H9 (cell line): Measurements from ENCODE around the gene SMIM36. TPM values are rescaled to one million over a fixed set of nuclear protein-coding genes. Genes with fewer than 3 reads are reported as not detected.

Experiments used
- DNase-seq: peaks from one replicate; pipeline ENCODE4 v3.0.0-alpha.2; 2017
- H2AFZ ChIP-seq: one replicate; pipeline ENCODE4 v1.6.1; 2013; ENCODE audit warnings: mild to moderate bottlenecking, low read length, control low read depth, moderate library complexity
- H2AK5ac ChIP-seq: 2 replicates; pipeline ENCODE4 v1.6.1; 2013; ENCODE audit warnings: low read length, control low read depth, mixed read lengths; ENCODE audit not compliant: insufficient read length
- H2BK120ac ChIP-seq: one replicate; pipeline ENCODE4 v1.6.1; 2013; ENCODE audit warnings: low read depth, mild to moderate bottlenecking, low read length, control low read depth, inconsistent platforms; ENCODE audit not compliant: poor library complexity, severe bottlenecking
- H2BK12ac ChIP-seq: 2 replicates; pipeline ENCODE4 v1.6.1; 2013; ENCODE audit warnings: low read length, control low read depth, mixed read lengths, low read depth; ENCODE audit not compliant: insufficient read length
- H2BK15ac ChIP-seq: 2 replicates; pipeline ENCODE4 v1.6.1; 2013; ENCODE audit warnings: low read depth, low read length, control low read depth
- H2BK20ac ChIP-seq: one replicate; pipeline ENCODE4 v1.6.1; 2013; ENCODE audit warnings: low read depth, mild to moderate bottlenecking, low read length, control low read depth, inconsistent platforms; ENCODE audit not compliant: poor library complexity, severe bottlenecking
- H2BK5ac ChIP-seq: 2 replicates; pipeline ENCODE4 v1.6.1; 2013; ENCODE audit warnings: low read length, control low read depth, mixed read lengths; ENCODE audit not compliant: insufficient read length
- H3K14ac ChIP-seq: 2 replicates; pipeline ENCODE4 v1.6.1; 2013; ENCODE audit warnings: low read length, control low read depth; ENCODE audit not compliant: insufficient read depth
- H3K18ac ChIP-seq: 2 replicates; pipeline ENCODE4 v1.6.1; 2013; ENCODE audit warnings: low read depth, mild to moderate bottlenecking, mixed read lengths, low read length, control low read depth; ENCODE audit not compliant: insufficient read length
- H3K23ac ChIP-seq: 2 replicates; pipeline ENCODE4 v1.6.1; 2013; ENCODE audit warnings: low read length, control low read depth, mixed read lengths, low read depth; ENCODE audit not compliant: insufficient read length
- H3K23me2 ChIP-seq: 2 replicates; pipeline ENCODE4 v1.6.1; 2013; ENCODE audit warnings: low read depth, mild to moderate bottlenecking, mixed read lengths, low read length, control low read depth; ENCODE audit not compliant: insufficient read length, poor library complexity, severe bottlenecking
- H3K27ac ChIP-seq: 2 replicates; pipeline ENCODE4 v1.5.1; 2013; ENCODE audit warnings: low read length, control low read depth, mixed read lengths, low read depth; ENCODE audit not compliant: insufficient read length
- H3K27me3 ChIP-seq: 2 replicates; pipeline ENCODE4 v1.6.1; 2013; ENCODE audit warnings: low read length, control low read depth, inconsistent platforms; ENCODE audit not compliant: insufficient read depth
- H3K4ac ChIP-seq: 2 replicates; pipeline ENCODE4 v1.6.1; 2013; ENCODE audit warnings: low read depth, mild to moderate bottlenecking, control low read depth, inconsistent platforms, low read length, moderate library complexity
- H3K4me1 ChIP-seq: 2 replicates; pipeline ENCODE4 v1.6.1; 2013; ENCODE audit warnings: low read length, control low read depth, inconsistent platforms; ENCODE audit not compliant: insufficient read depth
- H3K4me2 ChIP-seq: 2 replicates; pipeline ENCODE4 v1.6.1; 2013; ENCODE audit warnings: low read length, control low read depth, mixed read lengths; ENCODE audit not compliant: insufficient read length, insufficient read depth
- H3K56ac ChIP-seq: 2 replicates; pipeline ENCODE4 v1.6.1; 2013; ENCODE audit warnings: low read depth, mild to moderate bottlenecking, mixed read lengths, low read length, control low read depth; ENCODE audit not compliant: insufficient read length
- H3K79me1 ChIP-seq: 2 replicates; pipeline ENCODE4 v1.6.1; 2013; ENCODE audit warnings: low read depth, mild to moderate bottlenecking, moderate library complexity, low read length, control low read depth, inconsistent platforms; ENCODE audit not compliant: insufficient read depth, poor library complexity, severe bottlenecking
- H3K79me2 ChIP-seq: 2 replicates; pipeline ENCODE4 v1.6.1; 2013; ENCODE audit warnings: low read length, control low read depth, inconsistent platforms; ENCODE audit not compliant: insufficient read depth
- H3K9ac ChIP-seq: 2 replicates; pipeline ENCODE4 v1.6.1; 2013; ENCODE audit warnings: low read length, control low read depth, mixed read lengths; ENCODE audit not compliant: insufficient read length; ENCODE audit errors: extremely low read depth
- H3K9me3 ChIP-seq: one replicate; pipeline ENCODE4 v1.6.1; 2013; ENCODE audit warnings: low read depth, low read length, inconsistent platforms; ENCODE audit not compliant: control insufficient read depth
- H3T11ph ChIP-seq: one replicate; pipeline ENCODE4 v1.6.1; 2013; ENCODE audit warnings: mild to moderate bottlenecking, low read length, control low read depth, inconsistent platforms
- H4K20me1 ChIP-seq: one replicate; pipeline ENCODE4 v1.6.1; 2013; ENCODE audit not compliant: control insufficient read depth, insufficient read length, insufficient read depth
- H4K5ac ChIP-seq: 2 replicates; pipeline ENCODE4 v1.6.1; 2013; ENCODE audit warnings: low read depth, mild to moderate bottlenecking, mixed read lengths, low read length, control low read depth; ENCODE audit not compliant: insufficient read length
- H4K8ac ChIP-seq: replicated peaks from 2 replicates; pipeline ENCODE4 v1.6.1; 2013; ENCODE audit warnings: low read length, control low read depth, mixed read lengths, low read depth; ENCODE audit not compliant: insufficient read length
- H4K91ac ChIP-seq: 2 replicates; pipeline ENCODE4 v1.6.1; 2013; ENCODE audit warnings: low read depth, mild to moderate bottlenecking, moderate library complexity, mixed read lengths, low read length, control low read depth; ENCODE audit not compliant: insufficient read length
- H3K27ac Mint-ChIP-seq, 3 experiments: 2 replicates in 2 of 3; 3 replicates in 1 of 3; pipeline ENCODE4 v1.8.0; 2020 to 2021; ENCODE audit warnings: mixed read lengths in 3 of 3, mild to moderate bottlenecking in 1 of 3, moderate library complexity in 1 of 3
- H3K27me3 Mint-ChIP-seq: 2 replicates; pipeline ENCODE4 v1.8.0; 2021; ENCODE audit warnings: low read depth, mild to moderate bottlenecking, moderate library complexity, mixed read lengths
- H3K36me3 Mint-ChIP-seq, 3 experiments: 2 replicates in 2 of 3; 3 replicates in 1 of 3; pipeline ENCODE4 v1.8.0; 2020 to 2021; ENCODE audit warnings: low read depth in 3 of 3, mixed read lengths in 3 of 3; ENCODE audit not compliant: insufficient read depth in 1 of 3
- H3K4me1 Mint-ChIP-seq, 2 experiments: 2 replicates each; pipeline ENCODE4 v1.8.0; 2020; ENCODE audit warnings: mixed read lengths in 2 of 2
- H3K4me3 Mint-ChIP-seq, 2 experiments: 2 replicates in 1 of 2; 3 replicates in 1 of 2; pipeline ENCODE4 v1.8.0; 2020 to 2021; ENCODE audit warnings: mild to moderate bottlenecking in 2 of 2, mixed read lengths in 2 of 2, moderate library complexity in 1 of 2
- H3K9me3 Mint-ChIP-seq, 2 experiments: 2 replicates in 1 of 2; 3 replicates in 1 of 2; pipeline ENCODE4 v1.8.0; 2020; ENCODE audit warnings: mild to moderate bottlenecking in 2 of 2, mixed read lengths in 2 of 2, moderate library complexity in 1 of 2
- CTCF ChIP-seq: fragments of 200-600 bp; sonication (generic); conservative IDR thresholded peaks from 3 replicates; pipeline ENCODE4 v1.8.0; 2021; ENCODE audit warnings: antibody characterized with exemption, mild to moderate bottlenecking
- WGBS: extraction: QIAGEN DNeasy Blood & Tissue Kit; methylation state at CpG from one replicate; pipeline ENCODE4 v1.1.7; 2013; ENCODE audit warnings: missing lambda C conversion rate, low lambda C conversion rate, mixed read lengths; ENCODE audit not compliant: insufficient read length; ENCODE audit errors: extremely low coverage; 5-methylcytosine and 5-hydroxymethylcytosine counted together
- total RNA-seq: library from RNA; stranded (reverse); gene quantifications from 2 replicates; pipeline ENCODE4 v1.2.1, GENCODE V29; 2021

Gene SMIM36
- total RNA-seq, 1 experiment from 2014 or later: not detected

- Histone ChIP-seq H3K14ac (no peak overlapping the region), H2AK5ac (no peak overlapping the region), H2BK15ac (no peak overlapping the region), H3K4ac (no peak overlapping the region), H2AFZ (no peak overlapping the region), H4K20me1 (no peaks in the 10 kb centered on the region), H3K4me2 (no peak overlapping the region), H3K27ac (no peak overlapping the region), H3K9me3 (no peaks in the 10 kb centered on the region), H3K23me2 (no peaks in the 10 kb centered on the region), H4K5ac (no peak overlapping the region), H4K8ac (no peak overlapping the region), H3K79me2 (no peaks in the 10 kb centered on the region), H3K4me1 (no peaks in the 10 kb centered on the region), H2BK120ac (no peak overlapping the region), H2BK5ac (no peak overlapping the region), H3K79me1 (no peaks in the 10 kb centered on the region), H3T11ph (no peak overlapping the region), H3K9ac (no peak overlapping the region), H3K23ac (no peak overlapping the region), H2BK12ac (no peak overlapping the region), H3K27me3 (no peaks in the 10 kb centered on the region), H3K18ac (no peak overlapping the region), H3K56ac (no peak overlapping the region), H2BK20ac (no peak overlapping the region), H4K91ac (no peak overlapping the region)
- Mint-ChIP-seq H3K4me3 (no peak overlapping the region), H3K27me3 (no peaks in the 10 kb centered on the region; the same call in 1 of the 2 replicates), H3K36me3 (no peaks in the 10 kb centered on the region), H3K4me1 (peaks cover 17 to 24% of the 10 kb centered on the region in 2 experiments), H3K27ac (no peak overlapping the region), H3K9me3 (no peaks in the 10 kb centered on the region; a peak in 1 of 5 replicates)
- DNase-seq: no peak
- WGBS: no CpG with 5 or more reads among the region's 2 CpGs
- TF ChIP-seq CTCF: no peak
Observed at GRCh38 chr17:55484575-55484974, 26.7 kb downstream of the SMIM36 start.
